Effector CD8-positive, alpha-beta T cell (primary cell): ENCODE data around the gene TSSK6.
"Not testable (repeated sequence)": the region's sequence is repeated elsewhere in the genome, so short reads cannot be mapped to it uniquely, and the experiment has no call there.

ENCODE experiments used
- DNase-seq: peaks from one replicate; lab custom pipeline; 2025; lab: John Stamatoyannopoulos, UW

The TSSK6 gene

DNA sequence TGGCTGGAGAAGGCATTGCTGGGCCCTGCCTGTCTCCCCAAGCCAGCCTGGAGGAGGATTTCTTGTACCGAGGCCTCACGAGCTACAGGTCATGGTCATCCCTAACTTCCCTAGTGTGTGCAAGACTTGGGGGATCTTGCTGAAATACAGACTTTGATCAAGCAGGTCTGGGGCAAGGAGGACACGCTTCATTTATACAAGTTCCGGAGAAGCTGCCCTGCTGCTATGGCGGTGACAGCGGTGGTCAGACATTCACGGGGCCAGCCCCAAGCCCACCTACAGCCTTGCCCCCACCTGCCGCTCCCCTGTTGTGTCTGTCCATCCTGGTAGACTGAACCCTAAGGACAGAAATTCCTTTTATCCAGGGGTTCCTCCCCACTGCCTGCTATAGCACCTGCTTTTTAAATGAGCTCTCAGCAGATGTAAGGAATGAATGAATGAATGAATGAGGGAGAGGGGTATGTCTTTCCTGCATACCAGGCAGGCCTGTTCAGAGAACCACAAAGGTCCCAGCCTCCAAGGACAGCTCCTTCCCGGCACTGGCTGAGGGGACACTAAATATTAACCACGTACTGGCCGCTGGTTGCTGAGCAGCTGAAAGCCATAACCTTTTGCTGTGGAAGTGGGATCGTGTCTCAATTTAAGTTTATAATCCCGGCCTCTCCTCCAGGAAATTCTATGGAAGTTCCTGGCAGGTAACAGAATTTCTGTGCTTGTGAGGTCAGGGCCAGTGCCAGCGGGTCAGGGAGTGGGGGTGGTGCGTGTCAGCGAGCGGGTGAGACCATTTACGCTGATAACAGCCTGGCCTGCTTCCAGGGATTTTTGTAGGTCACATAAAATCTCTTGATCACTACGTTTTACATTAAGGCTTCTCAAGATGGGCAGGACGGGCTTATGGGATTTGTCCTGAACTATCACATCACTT lies 27.1 kb downstream of the TSSK6 start:
- no peak for DNase-seq

DNA sequence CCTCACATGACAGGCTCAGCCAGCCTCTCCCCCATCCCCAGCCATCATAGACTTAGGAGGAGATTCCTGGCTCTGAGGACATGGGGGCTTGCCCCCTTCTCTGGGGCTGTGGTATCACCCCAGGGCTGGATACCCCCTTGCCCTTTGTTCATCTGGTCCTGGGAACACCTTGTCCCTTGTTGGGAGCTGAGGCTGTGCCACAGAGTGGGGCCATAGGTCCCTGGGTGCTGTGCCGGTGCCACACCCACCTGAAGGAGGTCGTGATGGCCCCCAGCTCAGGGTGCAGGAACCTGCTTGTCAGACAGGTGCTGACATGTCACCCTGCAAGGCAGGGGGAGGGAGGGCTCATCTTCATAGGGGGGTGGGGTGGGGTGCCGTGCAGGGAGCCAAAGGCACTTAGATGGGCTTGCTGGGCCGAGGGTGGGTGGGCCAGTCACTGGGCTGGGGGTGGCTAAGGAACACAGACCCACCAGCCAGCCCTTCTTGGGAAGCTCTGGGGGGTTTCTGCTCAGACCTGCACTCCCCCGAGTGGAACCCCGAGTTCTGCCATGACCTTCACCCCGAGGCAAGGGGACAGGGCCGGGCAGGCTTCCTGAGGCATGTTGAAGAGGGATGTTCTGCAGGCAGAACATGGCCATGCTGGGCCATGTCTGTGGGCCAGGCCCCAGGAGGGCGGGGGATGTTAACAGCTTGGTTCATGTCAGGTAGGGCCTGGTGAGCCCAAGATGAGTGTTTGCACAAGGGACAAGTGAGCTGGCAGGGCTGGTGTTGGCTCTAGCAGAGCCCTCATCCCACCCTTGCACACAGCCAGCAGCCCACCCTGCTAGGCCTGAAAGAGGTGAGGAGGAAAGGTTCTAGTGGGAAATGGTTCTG lies 28.0 kb downstream of the TSSK6 start:
- DNase-seq, result no peak

GRCh38 chr19:19486343-19487076 lies 28.8 kb downstream of the TSSK6 start:
- no peak for DNase-seq

GRCh38 chr19:19485998-19486290 lies 29.4 kb downstream of the TSSK6 start:
- DNase-seq, result no peak

- DNase-seq, result no peak
These were observed 30.0 kb downstream of the TSSK6 start for GRCh38 chr19:19485161-19485997.

- DNase-seq, result no peak
These were observed 32.3 kb downstream of the TSSK6 start for GRCh38 chr19:19482809-19483596.

DNA sequence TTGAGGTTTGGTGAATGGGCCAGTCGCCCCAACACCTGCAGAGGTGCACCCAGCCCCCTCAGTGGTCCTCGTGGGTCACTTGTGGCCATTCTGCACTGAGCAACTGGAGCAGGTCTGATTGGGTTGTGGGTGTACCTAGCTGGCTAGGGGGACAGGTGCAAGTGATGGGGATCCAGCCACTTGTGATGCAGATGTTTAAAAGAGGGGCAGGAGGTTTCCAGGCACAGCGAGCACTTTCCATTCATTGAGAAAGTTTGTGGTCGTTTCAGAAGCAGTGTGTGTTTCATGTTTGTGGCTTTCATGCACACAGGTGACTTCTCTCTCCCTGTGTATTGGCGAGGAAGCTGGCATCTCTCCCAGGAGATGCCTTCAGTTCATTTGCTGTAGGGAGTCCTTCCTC lies 34.7 kb downstream of the TSSK6 start:
- no peak for DNase-seq

DNA sequence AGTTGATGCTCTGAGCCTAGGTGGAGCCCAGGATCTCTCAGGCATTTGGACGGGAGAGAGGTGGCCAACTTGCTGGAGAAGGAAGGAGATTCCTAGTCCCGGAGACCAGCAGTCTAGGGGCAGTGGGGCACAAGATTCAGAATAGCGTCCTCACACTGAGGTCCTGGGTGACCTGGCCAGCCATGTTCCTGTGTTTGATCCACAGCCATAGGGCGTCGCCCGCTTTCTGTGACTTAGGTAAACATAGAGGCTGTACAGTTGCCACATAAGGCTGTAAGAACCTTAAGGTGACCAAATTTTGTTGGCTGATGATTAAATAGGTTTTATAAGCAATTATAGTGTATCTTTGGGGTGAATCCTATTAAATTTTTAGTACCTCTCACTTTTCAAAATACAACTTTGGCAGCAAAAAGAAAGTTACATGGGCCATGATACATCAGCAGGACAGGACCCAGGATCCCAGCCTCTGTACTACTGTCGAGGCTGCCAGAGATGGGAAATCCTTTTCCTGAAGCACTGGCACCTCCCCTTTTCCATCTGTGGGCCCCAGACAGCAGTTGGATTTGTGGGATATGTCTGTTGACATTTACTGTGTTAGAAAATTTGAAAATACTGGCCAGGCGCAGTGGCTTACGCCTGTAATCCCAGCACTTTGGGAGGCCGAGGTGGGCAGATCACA lies 37.5 kb downstream of the TSSK6 start:
- DNase-seq, result no peak

DNA sequence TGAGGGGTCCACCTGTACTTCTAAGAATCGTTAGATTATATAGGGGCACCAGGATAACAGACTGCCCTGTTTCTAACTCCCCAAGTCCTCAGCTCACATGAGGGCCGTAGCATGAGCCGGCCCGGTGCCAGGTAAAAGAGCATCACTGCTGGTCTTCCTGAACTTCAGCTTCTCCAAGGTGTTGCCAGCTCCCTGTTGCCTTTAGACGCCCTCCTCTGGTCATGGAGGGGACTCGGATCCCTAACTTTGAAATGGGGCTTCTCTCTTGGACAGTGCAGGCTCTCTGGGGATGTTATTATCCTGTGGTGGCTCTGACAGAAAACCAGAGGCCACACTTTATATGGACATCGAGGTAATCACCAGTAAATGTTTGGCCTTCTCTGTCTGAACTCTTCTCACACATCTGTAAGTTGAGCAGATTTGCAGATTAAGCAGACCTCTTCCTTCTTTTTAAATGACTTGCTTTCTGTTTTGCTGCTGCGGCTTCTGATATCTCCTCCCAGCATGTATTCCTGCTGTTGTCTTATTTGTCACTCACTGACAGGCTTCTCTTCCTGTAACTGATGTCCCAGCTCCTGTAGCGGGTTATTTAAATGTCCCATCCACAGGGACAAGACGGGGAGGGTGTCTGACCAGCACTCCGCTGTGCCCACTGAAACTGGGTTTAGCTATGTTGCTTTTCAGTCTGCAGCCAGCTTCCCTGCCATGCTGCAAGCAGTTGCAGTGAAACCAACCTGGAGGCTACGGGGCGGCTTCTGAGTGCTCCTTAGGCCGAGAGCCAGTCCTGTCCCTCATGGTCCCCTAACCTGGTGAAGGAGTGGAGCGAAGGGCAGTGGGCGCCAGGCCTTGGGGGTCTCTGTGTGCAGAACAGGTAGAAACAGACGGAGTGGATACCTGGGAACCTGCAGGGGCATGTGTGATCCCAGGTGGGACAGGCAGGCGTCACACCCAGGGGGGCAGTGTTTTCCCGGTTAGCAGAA lies 39.2 kb downstream of the TSSK6 start:
- DNase-seq, result no peak

- DNase-seq, result no peak
These were observed 40.2 kb downstream of the TSSK6 start for GRCh38 chr19:19475015-19475765.

DNA sequence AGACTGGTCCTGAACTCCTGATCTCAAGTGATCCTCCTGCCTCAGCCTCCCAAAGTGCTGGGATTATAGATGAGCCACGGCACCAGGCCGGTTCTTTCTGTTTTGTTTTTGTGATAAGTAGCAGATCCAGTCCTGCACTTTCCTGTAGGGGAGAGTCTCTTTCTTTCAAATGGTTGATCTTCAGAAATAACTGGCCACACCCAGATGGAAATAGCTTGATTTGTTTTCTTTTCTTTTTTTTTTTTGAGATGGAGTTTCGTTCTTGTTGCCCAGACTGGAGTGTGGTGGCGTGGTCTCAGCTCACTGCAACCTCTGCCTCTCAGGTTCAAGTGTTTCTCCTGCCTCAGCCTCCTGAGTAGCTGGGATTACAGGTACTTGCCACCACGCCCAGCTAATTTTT lies 43.2 kb downstream of the TSSK6 start:
- DNase-seq, result not testable (repeated sequence)

DNA sequence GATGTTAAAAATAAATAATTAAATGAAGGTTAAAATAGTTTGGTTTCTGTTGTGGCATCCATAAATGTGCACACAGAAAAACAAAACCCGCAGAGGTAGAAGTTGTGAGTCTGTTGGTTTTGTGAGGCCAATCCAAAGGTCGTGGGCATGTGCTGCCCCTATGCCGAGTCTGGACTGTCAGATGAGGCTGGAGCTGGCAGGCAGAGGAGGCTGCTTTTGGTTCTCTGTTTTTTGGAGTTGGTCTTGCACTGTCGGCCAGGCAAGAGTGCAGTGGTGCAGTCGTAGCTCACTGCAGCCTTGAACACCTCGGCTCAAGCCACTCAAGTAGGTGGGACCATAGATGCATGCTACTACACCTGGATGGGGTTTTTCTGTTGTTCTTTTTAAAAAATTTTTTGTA lies 43.7 kb downstream of the TSSK6 start:
- DNase-seq, result no peak

DNA sequence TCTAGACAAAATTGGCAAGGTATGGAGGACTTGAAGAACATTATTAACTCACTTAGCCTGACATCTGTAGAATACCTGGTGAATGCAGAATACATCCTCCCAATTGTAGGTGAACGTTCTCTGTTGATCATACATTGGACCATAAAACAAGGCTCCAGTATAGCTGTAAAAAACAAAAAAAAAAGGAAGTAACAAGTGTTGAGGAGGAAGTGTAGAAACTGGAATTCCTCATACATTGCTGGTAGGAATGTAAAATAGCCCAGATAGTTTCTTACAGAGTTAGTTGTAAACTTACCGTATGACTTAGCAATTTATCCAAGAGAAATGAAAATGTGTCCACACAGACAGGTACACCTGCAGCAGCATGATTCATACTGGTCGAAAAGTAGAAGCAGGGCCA lies 44.8 kb downstream of the TSSK6 start:
- DNase-seq, result no peak

DNA sequence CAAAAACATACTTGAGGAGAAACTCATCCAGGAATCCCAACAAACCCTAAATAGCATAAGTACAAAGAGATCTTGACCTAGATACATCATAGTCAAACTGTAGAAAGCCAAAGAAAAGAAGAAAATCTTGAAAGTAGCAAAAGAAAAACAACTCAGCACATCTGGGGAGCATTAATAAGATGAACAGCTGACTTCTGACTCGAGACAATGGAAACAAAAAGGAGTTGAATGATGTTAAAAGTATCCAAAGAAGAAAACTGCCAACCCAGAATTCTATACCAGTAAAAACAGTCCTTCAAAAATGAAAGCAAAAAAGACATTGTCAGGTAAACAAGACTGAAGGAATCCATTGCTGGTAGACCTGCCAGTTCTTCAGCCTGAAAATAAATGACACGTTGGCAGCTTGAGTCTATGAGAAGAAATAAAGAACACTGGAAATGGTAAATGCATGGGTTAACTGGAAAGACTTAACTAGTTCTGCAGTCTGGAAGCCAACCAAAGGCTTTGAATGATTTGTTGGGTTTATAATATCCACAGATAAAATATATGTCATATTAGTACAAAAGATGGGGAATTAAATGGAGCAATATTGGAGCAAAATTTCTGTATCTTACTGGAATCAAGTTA lies 46.8 kb downstream of the TSSK6 start:
- DNase-seq, result no peak

DNA sequence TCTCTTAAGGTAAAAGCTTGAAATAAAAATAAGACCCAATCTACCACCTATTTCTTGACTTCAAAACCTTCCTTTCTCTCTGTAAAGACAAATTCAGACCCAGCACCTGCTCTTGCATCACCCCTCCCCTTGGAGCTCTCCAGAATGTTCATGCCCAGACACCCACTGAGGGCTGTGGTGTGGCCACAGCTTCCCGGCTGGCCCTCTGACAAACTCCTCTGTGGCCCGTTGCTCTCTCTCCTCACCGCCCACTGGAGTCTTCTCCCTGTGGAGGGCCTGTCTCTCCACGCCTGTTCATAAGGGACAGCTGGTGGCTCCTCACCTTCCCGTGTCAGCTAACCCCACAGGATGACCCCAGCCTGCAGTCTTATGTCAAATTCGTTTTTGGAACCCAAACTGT lies 49.1 kb downstream of the TSSK6 start:
- DNase-seq, result no peak

DNA sequence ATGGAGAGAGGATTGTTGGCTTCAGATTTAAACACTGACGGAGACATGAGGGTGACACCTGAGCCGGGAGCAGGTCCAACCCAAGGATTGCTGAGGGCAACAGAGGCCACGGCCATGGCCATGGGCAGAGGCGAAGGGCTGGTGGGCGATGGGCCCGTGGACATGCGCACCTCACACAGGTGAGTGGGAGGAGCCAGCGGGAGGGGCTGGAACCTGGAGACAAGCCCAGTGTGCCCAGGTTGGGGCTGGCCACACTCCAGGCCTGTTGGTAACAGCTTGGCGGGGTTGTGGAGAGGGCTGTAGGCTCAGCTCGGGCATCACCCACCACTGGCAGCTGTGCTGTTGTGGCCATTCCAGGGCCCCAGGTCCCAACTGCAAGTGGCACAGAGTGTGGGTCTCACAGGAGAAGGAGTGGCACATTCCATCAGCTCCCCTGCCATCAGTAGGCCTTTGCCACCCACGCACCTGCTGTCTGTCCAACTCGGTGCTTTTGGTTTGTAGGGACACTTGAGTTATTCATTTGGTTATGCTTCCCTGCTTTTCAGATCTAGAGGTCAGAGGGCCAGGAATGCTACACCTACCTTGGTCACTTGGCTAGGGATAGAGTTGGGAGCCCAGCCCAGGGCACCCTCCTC lies 49.8 kb downstream of the TSSK6 start:
- no peak for DNase-seq
